Measurements from ENCODE around the gene PURB.

PURB gene

DNA sequence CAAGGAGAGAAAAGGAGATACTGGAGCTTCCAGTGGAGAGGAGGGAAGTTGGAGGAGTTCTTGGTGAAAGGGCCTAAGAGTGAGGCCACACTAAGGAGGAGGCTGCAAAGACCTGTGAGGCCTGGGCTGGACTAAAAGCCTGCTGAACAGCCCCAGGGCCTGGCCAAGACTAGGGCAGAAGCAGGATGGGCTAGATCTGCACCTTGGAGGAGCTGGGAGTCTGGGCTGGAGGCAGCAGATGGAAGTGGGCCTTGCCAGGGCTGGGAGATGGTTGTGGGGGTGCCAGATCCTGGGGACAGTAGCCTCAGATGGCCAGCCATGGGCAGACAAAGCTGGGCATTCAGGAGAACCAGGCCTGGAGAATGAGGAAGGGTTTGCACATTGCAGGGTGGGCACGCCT, 6.5 kb upstream of the PURB start:
- H3K4me3 ChIP-seq (ENCODE audit: insufficient read depth in 1 of 2, low read depth in 1 of 2, low read length in 2 of 2): peak overlapping the region in 1 of 2 experiments; percentile 23
- no peak overlapping the region for H3K27ac ChIP-seq (ENCODE audit: low read length, poor library complexity, severe bottlenecking)
- WGBS: 71% methylated on average over 1 of the region's 1 CpG
- no peak overlapping the region for H2BK15ac ChIP-seq (ENCODE audit: low read depth, poor library complexity, severe bottlenecking)
- H3K14ac ChIP-seq (ENCODE audit: low read length in 2 of 2): no peak overlapping the region
- no peak overlapping the region for H3K4me2 ChIP-seq (ENCODE audit: low read length, poor library complexity, severe bottlenecking)
- H2AFZ ChIP-seq (ENCODE audit: low read depth, low read length): no peak overlapping the region
- H4K8ac ChIP-seq (ENCODE audit: low read length): no peak overlapping the region
- H3K79me1 ChIP-seq (replicated peaks; ENCODE audit: low read length, poor library complexity, severe bottlenecking): peaks cover 10% of the 10 kb centered on the region
- H3K4me1 ChIP-seq (ENCODE audit: control insufficient read depth, insufficient read depth, low read depth, low read length): no peaks in the 10 kb centered on the region
- no peak overlapping the region for H2AK5ac ChIP-seq (ENCODE audit: low read length, severe bottlenecking)
- H2BK5ac ChIP-seq (ENCODE audit: low read depth, low read length, poor library complexity, severe bottlenecking): no peak overlapping the region
- H2BK12ac ChIP-seq (ENCODE audit: low read length in 2 of 2): no peak overlapping the region
- H3K18ac ChIP-seq (ENCODE audit: low read depth in 1 of 2, low read length in 2 of 2): no peak overlapping the region
- no peak overlapping the region for H3K23ac ChIP-seq (ENCODE audit: low read length in 2 of 2)
- no peak for DNase-seq
- H3K9me3 ChIP-seq (ENCODE audit: control insufficient read depth, low read length): no peaks in the 10 kb centered on the region
- H3K27me3 ChIP-seq (ENCODE audit: control insufficient read depth in 1 of 2, insufficient read depth in 1 of 2, low read length in 2 of 2): no peaks in the 10 kb centered on the region
- no peak overlapping the region for H3K9ac ChIP-seq (ENCODE audit: low read length)
- H3K4ac ChIP-seq (ENCODE audit: low read depth in 1 of 2, low read length in 2 of 2): no peak overlapping the region
- H2BK120ac ChIP-seq (ENCODE audit: low read depth, low read length): no peak overlapping the region
- H4K91ac ChIP-seq (ENCODE audit: low read length): no peak overlapping the region
- no peaks in the 10 kb centered on the region for H3K36me3 ChIP-seq (ENCODE audit: control insufficient read depth in 1 of 2, insufficient read depth in 2 of 2, low read depth in 1 of 2, low read length in 2 of 2)

DNA sequence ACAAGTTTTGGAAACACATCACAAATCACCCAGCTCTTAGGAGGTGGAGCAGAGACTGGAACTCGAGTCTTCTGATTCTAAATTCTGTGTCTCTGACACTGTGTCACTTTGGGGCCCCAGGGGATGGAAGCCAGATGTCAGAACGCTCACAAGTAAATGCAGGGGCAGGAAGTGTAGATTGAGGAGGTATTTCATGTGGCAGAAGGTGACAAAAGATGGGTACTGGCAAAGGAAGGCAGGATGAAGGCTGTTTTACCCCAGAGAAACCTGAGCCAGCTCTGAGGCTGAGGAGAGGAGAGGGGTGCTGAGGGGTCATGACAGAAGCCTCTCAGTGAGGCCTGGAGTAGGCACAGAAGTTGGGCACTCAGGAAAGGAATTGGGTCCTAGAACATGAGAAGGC, 6.0 kb upstream of the PURB start:
- Histone ChIP-seq H2AK5ac (ENCODE audit: low read length, severe bottlenecking) (no peak overlapping the region), H4K8ac (ENCODE audit: low read length) (no peak overlapping the region), H3K14ac (ENCODE audit: low read length in 2 of 2) (no peak overlapping the region), H3K36me3 (ENCODE audit: control insufficient read depth in 1 of 2, insufficient read depth in 2 of 2, low read depth in 1 of 2, low read length in 2 of 2) (no peaks in the 10 kb centered on the region), H3K27ac (ENCODE audit: low read length, poor library complexity, severe bottlenecking) (no peak overlapping the region), H3K18ac (ENCODE audit: low read depth in 1 of 2, low read length in 2 of 2) (no peak overlapping the region), H2AFZ (ENCODE audit: low read depth, low read length) (no peak overlapping the region), H3K4me3 (ENCODE audit: insufficient read depth in 1 of 2, low read depth in 1 of 2, low read length in 2 of 2) (no peak overlapping the region), H2BK5ac (ENCODE audit: low read depth, low read length, poor library complexity, severe bottlenecking) (no peak overlapping the region), H3K9ac (ENCODE audit: low read length) (no peak overlapping the region), H3K79me1 (replicated peaks; ENCODE audit: low read length, poor library complexity, severe bottlenecking) (peaks cover 10% of the 10 kb centered on the region), H2BK15ac (ENCODE audit: low read depth, poor library complexity, severe bottlenecking) (no peak overlapping the region), H3K4me1 (ENCODE audit: control insufficient read depth, insufficient read depth, low read depth, low read length) (no peaks in the 10 kb centered on the region), H3K4ac (ENCODE audit: low read depth in 1 of 2, low read length in 2 of 2) (no peak overlapping the region), H3K4me2 (ENCODE audit: low read length, poor library complexity, severe bottlenecking) (no peak overlapping the region), H3K23ac (ENCODE audit: low read length in 2 of 2) (no peak overlapping the region), H2BK12ac (ENCODE audit: low read length in 2 of 2) (no peak overlapping the region), H2BK120ac (ENCODE audit: low read depth, low read length) (no peak overlapping the region), H3K9me3 (ENCODE audit: control insufficient read depth, low read length) (no peaks in the 10 kb centered on the region), H3K27me3 (ENCODE audit: control insufficient read depth in 1 of 2, insufficient read depth in 1 of 2, low read length in 2 of 2) (no peaks in the 10 kb centered on the region), H4K91ac (ENCODE audit: low read length) (no peak overlapping the region)
- 58% methylated on average over 2 of the region's 2 CpGs for WGBS
- DNase-seq: no peak

DNA sequence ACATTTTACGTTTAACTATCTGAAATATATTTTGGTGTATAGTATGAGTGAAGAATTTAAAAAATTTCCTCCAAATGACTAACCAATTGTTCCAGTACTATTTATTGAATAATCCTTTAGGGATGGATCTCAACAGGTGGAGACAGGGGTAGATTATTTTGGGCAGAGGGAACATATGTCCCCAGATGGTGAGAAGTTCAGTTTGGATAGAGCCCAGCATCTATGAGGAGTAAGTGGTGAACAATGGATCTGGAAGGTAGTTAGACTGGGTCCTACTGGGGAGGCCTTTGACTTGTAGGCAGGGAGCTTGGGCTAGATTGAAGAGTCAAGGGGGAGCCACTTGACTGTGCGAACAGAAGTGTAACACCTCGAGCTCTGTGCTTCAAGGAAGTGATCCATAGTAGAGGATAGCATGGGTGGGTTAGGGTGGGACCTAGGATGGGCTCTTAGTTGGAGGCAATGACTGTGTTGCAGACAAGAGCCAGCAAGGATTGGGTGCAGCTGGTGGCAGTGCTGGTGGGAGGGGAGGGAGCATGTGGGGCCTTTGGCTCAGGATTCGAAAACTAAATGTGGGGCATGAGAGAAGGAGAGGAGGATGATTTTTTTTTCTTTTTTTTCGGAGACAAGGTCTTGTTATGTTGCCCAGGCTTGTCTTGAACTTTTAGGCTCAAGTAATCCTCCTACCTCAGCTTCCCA, 3.9 kb upstream of the PURB start:
- Histone ChIP-seq H3K27ac (ENCODE audit: low read length, poor library complexity, severe bottlenecking) (no peak overlapping the region), H3K36me3 (ENCODE audit: control insufficient read depth in 1 of 2, insufficient read depth in 2 of 2, low read depth in 1 of 2, low read length in 2 of 2) (no peaks in the 10 kb centered on the region), H4K91ac (ENCODE audit: low read length) (no peak overlapping the region), H3K4me2 (ENCODE audit: low read length, poor library complexity, severe bottlenecking) (no peak overlapping the region), H3K9ac (ENCODE audit: low read length) (no peak overlapping the region), H2BK120ac (ENCODE audit: low read depth, low read length) (no peak overlapping the region), H2BK15ac (ENCODE audit: low read depth, poor library complexity, severe bottlenecking) (no peak overlapping the region), H3K4me1 (ENCODE audit: control insufficient read depth, insufficient read depth, low read depth, low read length) (peaks cover 4% of the 10 kb centered on the region), H3K4ac (ENCODE audit: low read depth in 1 of 2, low read length in 2 of 2) (no peak overlapping the region), H3K14ac (ENCODE audit: low read length in 2 of 2) (no peak overlapping the region), H2BK12ac (ENCODE audit: low read length in 2 of 2) (no peak overlapping the region), H2AFZ (ENCODE audit: low read depth, low read length) (no peak overlapping the region), H2BK5ac (ENCODE audit: low read depth, low read length, poor library complexity, severe bottlenecking) (no peak overlapping the region), H3K23ac (ENCODE audit: low read length in 2 of 2) (no peak overlapping the region), H2AK5ac (ENCODE audit: low read length, severe bottlenecking) (no peak overlapping the region), H3K27me3 (ENCODE audit: control insufficient read depth in 1 of 2, insufficient read depth in 1 of 2, low read length in 2 of 2) (no peaks in the 10 kb centered on the region), H3K4me3 (ENCODE audit: insufficient read depth in 1 of 2, low read depth in 1 of 2, low read length in 2 of 2) (no peak overlapping the region), H3K18ac (ENCODE audit: low read depth in 1 of 2, low read length in 2 of 2) (no peak overlapping the region), H4K8ac (ENCODE audit: low read length) (no peak overlapping the region), H3K9me3 (ENCODE audit: control insufficient read depth, low read length) (no peaks in the 10 kb centered on the region), H3K79me1 (replicated peaks; ENCODE audit: low read length, poor library complexity, severe bottlenecking) (peaks cover 4% of the 10 kb centered on the region)
- WGBS: 91% methylated on average over 3 of the region's 5 CpGs
- no peak for DNase-seq

DNA sequence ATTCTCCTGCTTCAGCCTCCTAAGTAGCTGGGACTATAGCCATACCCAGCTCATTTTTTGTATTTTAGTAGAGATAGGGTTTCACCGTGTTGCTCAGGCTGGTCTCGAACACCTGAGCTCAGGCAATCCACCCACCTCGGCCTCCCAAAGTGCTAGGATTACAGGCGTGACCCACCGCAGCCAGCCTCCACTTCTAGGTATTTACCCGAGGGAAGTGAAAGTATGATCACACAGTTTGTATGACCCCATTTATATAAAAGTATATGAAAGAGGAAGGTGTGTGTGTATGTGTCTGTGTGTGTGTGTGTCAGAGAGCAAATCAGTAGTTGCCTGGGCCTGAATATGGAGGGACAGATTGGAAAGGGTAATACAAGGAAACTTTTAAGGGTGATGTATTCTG, 2.0 kb upstream of the PURB start:
- no peak overlapping the region for H2BK15ac ChIP-seq (ENCODE audit: low read depth, poor library complexity, severe bottlenecking)
- 96% methylated on average over 6 of the region's 6 CpGs for WGBS
- no peak overlapping the region for H3K4me3 ChIP-seq (ENCODE audit: insufficient read depth in 1 of 2, low read depth in 1 of 2, low read length in 2 of 2)

More for the DNA sequence above, 2.0 kb upstream of the PURB start:
- DNase-seq: no peak
- Histone ChIP-seq H2AFZ (ENCODE audit: low read depth, low read length) (no peak overlapping the region), H3K18ac (ENCODE audit: low read depth in 1 of 2, low read length in 2 of 2) (no peak overlapping the region), H2BK120ac (ENCODE audit: low read depth, low read length) (no peak overlapping the region), H4K8ac (ENCODE audit: low read length) (no peak overlapping the region), H3K4me1 (ENCODE audit: control insufficient read depth, insufficient read depth, low read depth, low read length) (peaks cover 6% of the 10 kb centered on the region), H2AK5ac (ENCODE audit: low read length, severe bottlenecking) (no peak overlapping the region), H2BK12ac (ENCODE audit: low read length in 2 of 2) (no peak overlapping the region), H3K4me2 (ENCODE audit: low read length, poor library complexity, severe bottlenecking) (no peak overlapping the region), H3K14ac (ENCODE audit: low read length in 2 of 2) (no peak overlapping the region), H3K9me3 (ENCODE audit: control insufficient read depth, low read length) (no peaks in the 10 kb centered on the region), H3K36me3 (ENCODE audit: control insufficient read depth in 1 of 2, insufficient read depth in 2 of 2, low read depth in 1 of 2, low read length in 2 of 2) (peaks cover 0 to 18% of the 10 kb centered on the region in 2 experiments), H3K27me3 (ENCODE audit: control insufficient read depth in 1 of 2, insufficient read depth in 1 of 2, low read length in 2 of 2) (no peaks in the 10 kb centered on the region), H3K23ac (ENCODE audit: low read length in 2 of 2) (no peak overlapping the region), H2BK5ac (ENCODE audit: low read depth, low read length, poor library complexity, severe bottlenecking) (no peak overlapping the region), H3K9ac (ENCODE audit: low read length) (peak overlapping the region; percentile 97), H4K91ac (ENCODE audit: low read length) (no peak overlapping the region), H3K79me1 (replicated peaks; ENCODE audit: low read length, poor library complexity, severe bottlenecking) (peaks cover 4% of the 10 kb centered on the region), H3K4ac (ENCODE audit: low read depth in 1 of 2, low read length in 2 of 2) (no peak overlapping the region), H3K27ac (ENCODE audit: low read length, poor library complexity, severe bottlenecking) (no peak overlapping the region)

All from mesenchymal stem cell (in vitro differentiated cells and primary cell).